ELF-1 (cell line): Measurements from ENCODE around the gene SNIP1.
A peak's percentile ranks its signal among the peaks of the same experiment; 100 is the strongest.
"Not testable (repeated sequence)": the region's sequence is repeated elsewhere in the genome, so short reads cannot be mapped to it uniquely, and the experiment has no call there.

ENCODE experiments used
- DNase-seq: peaks from one replicate; pipeline ENCODE4 v3.0.0-alpha.2; 2016; ENCODE audit warnings: low read depth, low spot score

SNIP1 gene

DNA sequence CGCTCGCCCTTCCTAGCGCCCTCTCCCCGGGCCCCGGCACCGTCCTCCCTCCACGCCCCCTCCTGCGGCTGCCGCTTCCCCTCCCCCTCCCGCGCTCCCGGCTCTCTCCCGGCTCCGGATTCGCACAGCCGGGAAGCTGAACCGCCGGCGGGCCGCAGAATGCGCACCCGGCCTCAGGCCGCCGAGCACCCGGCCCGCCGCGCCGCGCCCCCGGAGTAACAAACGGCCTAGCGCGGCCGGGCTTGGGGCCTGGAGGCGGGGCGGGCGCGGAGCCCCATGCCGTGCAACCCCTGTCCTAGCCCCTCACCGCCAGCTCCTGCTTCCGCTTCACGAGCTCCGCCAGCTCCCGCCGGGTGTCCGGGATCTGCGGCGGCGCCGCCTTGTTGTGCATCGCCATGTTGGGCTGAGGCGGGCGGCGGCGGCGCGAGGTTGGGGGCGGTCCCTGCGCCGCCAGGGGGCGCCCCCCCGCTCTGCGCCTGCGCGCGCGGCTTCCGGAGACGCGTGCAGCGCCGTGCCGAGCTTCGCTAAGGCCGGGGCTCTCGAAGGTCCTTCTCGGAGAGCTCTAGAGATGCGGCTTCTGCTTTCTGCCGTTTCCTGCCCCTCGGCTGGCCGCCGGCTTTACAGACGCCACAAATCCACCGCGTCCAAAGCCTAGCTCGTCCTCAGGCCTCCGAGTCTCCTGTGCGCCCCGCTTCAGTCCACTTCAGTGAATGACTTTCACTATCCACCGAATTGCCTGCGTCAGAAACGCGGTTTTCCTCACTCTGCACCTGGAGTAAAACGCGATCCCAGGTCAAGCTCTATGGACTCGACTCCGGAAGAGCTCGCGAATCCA lies 39.5 kb downstream of the SNIP1 start, which contains the start of gene MEAF6:
Gene MEAF6 (minus strand): TSS at position 417 of the 835 bp plus-strand sequence. CDS start 20 bp downstream, at position 397.
- DNase-seq: peak; percentile 89

- peak; percentile 53 for DNase-seq
These were observed 40.2 kb downstream of the SNIP1 start for GRCh38 chr1:37513795-37514349.

DNA sequence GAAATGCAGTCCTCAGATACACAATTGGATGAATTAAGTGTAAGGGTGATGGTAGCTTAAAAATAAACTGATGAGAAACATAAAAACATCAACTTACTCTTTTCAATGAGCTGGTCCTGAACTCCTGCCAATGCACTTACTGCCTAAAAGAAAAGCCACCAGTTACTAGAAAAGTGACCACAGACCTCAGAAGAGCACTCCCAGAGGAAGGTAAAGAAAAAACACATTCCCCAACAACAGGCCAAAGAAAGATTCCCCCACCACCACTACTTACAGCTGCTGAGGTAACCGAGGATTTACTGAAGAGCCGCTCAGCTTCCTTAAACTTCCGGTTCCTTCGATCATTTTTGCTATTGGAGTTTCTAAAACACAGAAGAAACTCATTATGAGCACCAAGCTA lies 44.9 kb downstream of the SNIP1 start:
- DNase-seq: peak; percentile 36

GRCh38 chr1:37506740-37507139 lies 47.4 kb downstream of the SNIP1 start:
- no peak for DNase-seq

DNA sequence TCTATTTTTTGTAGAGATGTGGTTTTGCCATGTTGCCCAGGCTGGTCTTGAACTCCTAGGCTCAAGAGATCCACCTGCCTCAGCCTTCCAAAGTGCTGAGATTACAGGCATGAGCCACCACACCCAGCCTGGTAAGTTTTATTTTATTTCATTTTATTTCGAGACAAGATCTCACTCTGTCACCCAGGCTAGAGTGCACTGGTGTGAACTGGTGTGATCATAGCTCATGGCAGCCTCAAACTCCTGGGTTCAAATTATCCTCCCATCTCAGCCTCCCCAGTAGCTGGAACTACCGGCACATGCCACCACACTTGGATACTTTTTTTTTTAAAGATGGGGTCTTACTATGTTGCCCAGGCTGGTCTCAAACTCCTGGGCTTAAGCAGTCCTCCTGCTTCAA lies 51.3 kb downstream of the SNIP1 start:
- DNase-seq: not testable (repeated sequence)

GRCh38 chr1:37502104-37502503 lies 52.0 kb downstream of the SNIP1 start:
- no peak for DNase-seq

DNA sequence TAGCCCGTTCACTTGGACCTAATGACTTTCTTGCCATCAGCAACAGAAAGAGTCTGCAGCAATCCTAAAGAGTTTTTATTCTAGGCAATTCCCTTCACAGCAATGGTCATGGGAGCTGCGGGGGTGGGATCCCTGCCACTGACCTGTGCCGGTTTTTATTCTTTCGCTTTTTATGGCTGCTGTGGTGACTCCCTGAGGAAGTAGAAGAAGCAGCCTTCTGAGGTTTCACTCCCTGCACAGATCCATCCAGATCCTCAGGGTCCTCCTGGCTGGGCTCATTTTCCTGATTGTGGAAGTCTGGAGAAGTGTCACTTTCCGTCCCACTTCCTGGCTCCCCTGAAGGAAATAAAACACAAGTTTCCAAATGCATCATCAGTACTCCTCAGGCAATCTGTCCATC lies 52.4 kb downstream of the SNIP1 start:
- DNase-seq: no peak

GRCh38 chr1:37498872-37499617 lies 55.0 kb downstream of the SNIP1 start:
- DNase-seq: no peak

DNA sequence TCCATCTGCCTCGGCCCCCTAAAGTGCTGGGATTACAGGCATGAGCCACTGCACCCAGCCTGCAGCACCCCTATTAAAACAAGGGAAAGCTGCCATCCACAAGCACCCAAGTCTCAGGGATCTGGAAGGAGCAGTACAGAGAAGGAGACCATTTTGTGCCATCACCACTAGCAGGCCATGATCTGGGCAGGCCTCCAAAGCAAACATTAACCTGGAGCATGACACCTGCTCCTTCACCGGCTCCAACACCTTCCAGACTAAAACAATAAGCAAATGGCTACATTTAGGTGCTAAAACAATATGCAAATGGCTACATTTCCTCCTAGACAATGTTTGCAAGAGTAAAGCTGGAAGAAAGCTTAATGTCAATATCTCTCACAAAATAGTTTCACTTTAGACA lies 56.3 kb downstream of the SNIP1 start:
- no peak for DNase-seq

GRCh38 chr1:37495875-37496274 lies 58.2 kb downstream of the SNIP1 start:
- no peak for DNase-seq

- DNase-seq: no peak
These were observed 60.6 kb downstream of the SNIP1 start for GRCh38 chr1:37493336-37494098.

DNA sequence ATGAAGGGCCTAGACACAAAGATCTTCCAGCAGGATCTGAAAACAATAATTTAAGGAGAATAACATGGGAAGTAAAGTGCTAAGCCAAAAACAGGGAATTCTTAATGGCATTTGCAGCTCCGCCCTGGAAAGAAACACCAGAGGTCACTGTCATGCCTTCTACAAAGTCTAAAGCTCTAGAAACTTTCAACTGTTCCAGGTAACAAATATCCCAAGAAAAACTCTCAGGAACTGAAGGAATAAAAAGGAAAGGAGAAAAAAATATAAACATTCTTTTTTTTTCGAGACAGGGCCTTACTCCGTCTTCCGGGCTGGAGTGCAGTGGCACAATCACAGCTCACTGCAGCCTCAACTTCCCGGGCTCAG lies 66.5 kb downstream of the SNIP1 start:
- no peak for DNase-seq

DNA sequence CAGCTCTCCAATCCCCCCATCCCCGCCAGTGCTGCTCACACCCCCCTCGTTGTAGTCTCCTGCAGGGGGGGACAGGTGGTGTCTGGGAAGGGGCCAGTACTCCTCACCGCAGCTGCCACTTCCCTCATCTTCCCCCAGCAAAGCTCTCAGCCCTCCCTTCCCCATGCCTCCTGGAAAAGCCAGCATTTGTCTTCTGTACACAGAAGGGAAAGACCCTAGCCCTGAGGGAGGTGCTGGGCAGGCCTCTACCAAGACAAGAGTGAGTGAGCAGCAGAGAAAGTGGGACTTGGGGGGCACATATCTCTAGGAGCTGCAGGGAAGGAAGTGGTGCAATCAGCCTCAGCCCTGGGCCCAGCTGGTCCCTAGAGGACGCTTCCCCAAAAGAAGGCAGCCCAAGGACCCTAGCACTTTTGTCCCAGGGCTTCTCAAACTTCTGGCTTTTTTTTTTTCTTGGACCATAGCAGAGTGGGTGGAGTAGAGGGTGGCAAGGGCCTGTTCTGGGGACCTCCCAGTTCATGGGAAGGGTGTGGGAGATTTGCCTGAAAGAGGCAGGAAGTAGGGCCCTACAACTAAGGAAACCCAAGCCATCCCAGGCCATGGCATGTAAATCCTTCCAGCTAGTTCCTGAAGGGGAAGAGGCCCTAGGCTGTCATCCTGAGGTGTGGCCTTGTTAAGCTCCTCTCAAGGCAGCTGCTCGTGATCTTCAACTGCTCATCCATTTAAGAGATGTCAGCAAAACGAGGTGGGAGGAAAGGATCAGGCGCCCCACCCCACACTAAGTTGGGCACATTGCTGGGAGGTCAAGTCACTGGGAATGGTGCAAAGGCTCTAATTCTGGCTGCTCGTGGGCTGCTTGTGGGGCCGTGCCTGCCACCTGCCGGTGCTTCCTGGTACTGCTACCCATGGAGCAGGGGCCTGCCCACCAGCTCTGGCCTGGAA lies 67.1 kb downstream of the SNIP1 start:
- DNase-seq: peak; percentile 91

- no peak for DNase-seq
These were observed 68.0 kb downstream of the SNIP1 start for GRCh38 chr1:37485902-37486679.
